Lung (tissue), 12 donors: Measurements from ENCODE around the gene HS3ST4. TPM values are rescaled to one million over a fixed set of nuclear protein-coding genes. Genes with fewer than 3 reads are reported as not detected.

Experiments
- ATAC-seq: fragments of 200-7000 bp; cut with Tn5 transposase; one replicate; pipeline ENCODE4 v1.9.1; 2020; ENCODE audit warnings: moderate number of reproducible peaks; ENCODE audit not compliant: insufficient read depth, low FRiP score
- DNase-seq, 3 donors: peaks; one replicate each; pipeline ENCODE4 v3.0.0-alpha.2; 2013 to 2017
- H3K27ac ChIP-seq, 2 donors: one replicate each; pipeline ENCODE4 v1.5.1; 2013; ENCODE audit warnings: mild to moderate bottlenecking in 2 of 2, moderate library complexity in 2 of 2, control low read depth in 1 of 2, inconsistent platforms in 1 of 2, low read depth in 1 of 2, low read length in 1 of 2
- H3K27me3 ChIP-seq, 3 donors: one replicate each; pipeline ENCODE4 v1.5.1; 2013; ENCODE audit warnings: low read length in 2 of 3; ENCODE audit not compliant: control insufficient read depth in 3 of 3, insufficient read depth in 3 of 3
- H3K36me3 ChIP-seq, 4 donors: one replicate each; pipeline ENCODE4 v1.5.1; 2013; ENCODE audit warnings: low read length in 4 of 4, mild to moderate bottlenecking in 1 of 4, moderate library complexity in 1 of 4; ENCODE audit not compliant: control insufficient read depth in 4 of 4, insufficient read depth in 4 of 4
- H3K4me1 ChIP-seq, 5 donors: one replicate each; pipeline ENCODE4 v1.5.1; 2013; ENCODE audit warnings: low read length in 5 of 5, mild to moderate bottlenecking in 2 of 5, moderate library complexity in 1 of 5; ENCODE audit not compliant: control insufficient read depth in 5 of 5, insufficient read depth in 5 of 5
- H3K4me3 ChIP-seq: one replicate; pipeline ENCODE4 v1.5.1; 2013; ENCODE audit warnings: mild to moderate bottlenecking, control low read depth, moderate library complexity
- H3K9ac ChIP-seq, 2 donors: one replicate each; pipeline ENCODE4 v1.5.1; 2013; ENCODE audit warnings: low read length in 2 of 2, control low read depth in 1 of 2; ENCODE audit not compliant: insufficient read depth in 1 of 2
- H3K9me3 ChIP-seq, 4 donors: one replicate each; pipeline ENCODE4 v1.5.1; 2013; ENCODE audit warnings: low read length in 3 of 4, mild to moderate bottlenecking in 1 of 4, moderate library complexity in 1 of 4; ENCODE audit not compliant: control insufficient read depth in 4 of 4, insufficient read depth in 3 of 4
- WGBS, 2 donors: extraction: QIAGEN DNeasy Blood & Tissue Kit; methylation state at CpG; one replicate each; pipeline ENCODE4 v1.1.7; 2013; 5-methylcytosine and 5-hydroxymethylcytosine counted together
- polyA plus RNA-seq, 2 donors: library from polyadenylated mRNA; stranded (reverse); fragments of 200-250 nt; gene quantifications; one replicate each; pipeline ENCODE4 v1.2.1, GENCODE V29; 2013
- total RNA-seq, 2 donors: library from RNA; depleted of rRNA in 1 of 2; stranded (reverse); fragments of >200 nt in 1 of 2; gene quantifications; one replicate each; pipeline ENCODE4 v1.2.1, GENCODE V29; 2014 to 2021
- TF ChIP-seq, protein P1 (sequence below): IDR thresholded peaks from 2 replicates; pipeline ENCODE4 v1.5.1; 2012; ENCODE audit warnings: mild to moderate bottlenecking; ENCODE audit errors: control extremely low read depth, extremely low read depth
- donor health status: control.
- donor health status: control.
- donor health status: Bipolar disorder and iron deficiency.
- donor health status: healthy.
- donor health status: DM: yes; HTN: yes; CAD: no.

HS3ST4 gene
- total and polyA plus RNA-seq, 4 donors: 0.06 to 0.15 TPM; not detected in 2

DNA sequence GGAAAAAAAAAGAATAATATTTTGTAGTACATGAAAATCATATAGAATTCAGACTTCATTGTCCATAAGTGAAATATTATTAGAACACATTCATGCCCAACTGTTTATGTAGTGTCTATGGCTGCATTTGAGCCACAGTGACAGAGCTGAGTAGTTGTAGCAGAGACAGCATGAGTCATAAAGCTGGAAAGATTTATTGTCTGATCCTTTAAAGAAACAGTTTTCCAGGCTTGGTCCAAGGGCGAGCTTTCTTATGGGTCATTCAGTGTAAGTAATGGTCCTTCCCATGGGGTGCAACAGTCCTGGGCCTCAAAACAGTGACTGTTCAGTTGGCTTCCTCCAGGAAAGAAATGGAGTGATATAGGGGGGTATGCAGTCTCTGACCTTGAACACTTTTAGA, 260.2 kb downstream of the HS3ST4 start:
- Histone ChIP-seq H3K36me3 (no peaks in the 10 kb centered on the region), H3K9me3 (no peaks in the 10 kb centered on the region), H3K4me3 (no peak overlapping the region), H3K9ac (no peak overlapping the region), H3K27me3 (no peaks in the 10 kb centered on the region), H3K27ac (no peak overlapping the region), H3K4me1 (no peaks in the 10 kb centered on the region)
- no peak for DNase-seq
- WGBS, 2 donors: 86 to 89% methylated on average over 1 of the region's 1 CpG
- ATAC-seq: no peak
- TF ChIP-seq, protein P1, sequence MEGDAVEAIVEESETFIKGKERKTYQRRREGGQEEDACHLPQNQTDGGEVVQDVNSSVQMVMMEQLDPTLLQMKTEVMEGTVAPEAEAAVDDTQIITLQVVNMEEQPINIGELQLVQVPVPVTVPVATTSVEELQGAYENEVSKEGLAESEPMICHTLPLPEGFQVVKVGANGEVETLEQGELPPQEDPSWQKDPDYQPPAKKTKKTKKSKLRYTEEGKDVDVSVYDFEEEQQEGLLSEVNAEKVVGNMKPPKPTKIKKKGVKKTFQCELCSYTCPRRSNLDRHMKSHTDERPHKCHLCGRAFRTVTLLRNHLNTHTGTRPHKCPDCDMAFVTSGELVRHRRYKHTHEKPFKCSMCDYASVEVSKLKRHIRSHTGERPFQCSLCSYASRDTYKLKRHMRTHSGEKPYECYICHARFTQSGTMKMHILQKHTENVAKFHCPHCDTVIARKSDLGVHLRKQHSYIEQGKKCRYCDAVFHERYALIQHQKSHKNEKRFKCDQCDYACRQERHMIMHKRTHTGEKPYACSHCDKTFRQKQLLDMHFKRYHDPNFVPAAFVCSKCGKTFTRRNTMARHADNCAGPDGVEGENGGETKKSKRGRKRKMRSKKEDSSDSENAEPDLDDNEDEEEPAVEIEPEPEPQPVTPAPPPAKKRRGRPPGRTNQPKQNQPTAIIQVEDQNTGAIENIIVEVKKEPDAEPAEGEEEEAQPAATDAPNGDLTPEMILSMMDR: no peak

DNA sequence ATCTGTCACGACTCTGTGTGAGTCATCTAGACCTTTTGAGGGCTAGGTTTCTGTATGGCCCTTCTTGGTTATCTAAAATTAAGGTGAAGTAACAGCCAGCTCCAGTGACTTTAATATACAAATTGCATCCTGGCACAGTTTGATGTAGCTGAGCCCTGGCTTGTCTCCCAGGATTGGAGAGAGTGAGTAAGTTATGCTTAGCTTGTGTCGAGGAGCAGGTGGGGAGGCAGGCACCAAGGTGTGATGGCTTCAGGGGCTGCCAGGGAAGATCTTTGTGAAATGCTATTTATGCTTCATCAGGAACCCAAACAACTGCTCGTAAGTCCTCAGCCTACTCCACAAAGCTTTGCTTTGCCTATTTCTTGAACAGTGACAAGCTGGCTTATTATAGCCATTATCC, 261.2 kb downstream of the HS3ST4 start:
- 80 to 86% methylated on average over 3 of the region's 3 CpGs for WGBS, 2 donors
- Histone ChIP-seq H3K36me3 (no peaks in the 10 kb centered on the region), H3K4me3 (no peak overlapping the region), H3K27me3 (no peaks in the 10 kb centered on the region), H3K9me3 (peaks cover 0 to 3% (median 0%) of the 10 kb centered on the region in 4 donors), H3K4me1 (no peaks in the 10 kb centered on the region), H3K9ac (no peak overlapping the region), H3K27ac (no peak overlapping the region)
- DNase-seq (no peak), ATAC-seq (no peak)
- TF ChIP-seq, protein P1: no peak

DNA sequence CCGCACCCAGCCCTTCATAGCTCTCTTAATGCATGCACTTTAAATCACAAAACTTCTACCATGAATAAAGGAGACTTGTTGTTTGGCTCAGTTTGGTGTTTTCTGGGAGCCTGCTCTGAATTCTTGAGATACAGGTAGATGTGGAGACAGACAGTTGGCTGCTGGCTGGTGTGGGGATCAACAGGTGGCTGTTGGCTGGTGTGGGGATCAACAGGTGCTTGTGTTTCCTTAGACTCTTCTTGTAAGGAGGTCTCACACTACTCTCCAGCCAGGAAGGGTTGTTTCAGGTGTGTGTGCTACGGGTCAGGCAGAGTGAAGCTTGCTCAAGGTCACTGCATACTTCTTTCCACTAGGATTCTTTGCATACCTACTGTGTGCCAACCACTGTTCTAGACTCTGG, 265.9 kb downstream of the HS3ST4 start:
- Histone ChIP-seq H3K36me3 (no peaks in the 10 kb centered on the region), H3K27me3 (no peaks in the 10 kb centered on the region), H3K4me1 (no peaks in the 10 kb centered on the region), H3K9me3 (peaks cover 0 to 6% (median 3%) of the 10 kb centered on the region in 4 donors), H3K4me3 (no peak overlapping the region), H3K9ac (no peak overlapping the region), H3K27ac (no peak overlapping the region)
- TF ChIP-seq, protein P1: no peak
- ATAC-seq (no peak), DNase-seq (no peak)
- 87 to 90% methylated on average over 2 of the region's 2 CpGs for WGBS, 2 donors

DNA sequence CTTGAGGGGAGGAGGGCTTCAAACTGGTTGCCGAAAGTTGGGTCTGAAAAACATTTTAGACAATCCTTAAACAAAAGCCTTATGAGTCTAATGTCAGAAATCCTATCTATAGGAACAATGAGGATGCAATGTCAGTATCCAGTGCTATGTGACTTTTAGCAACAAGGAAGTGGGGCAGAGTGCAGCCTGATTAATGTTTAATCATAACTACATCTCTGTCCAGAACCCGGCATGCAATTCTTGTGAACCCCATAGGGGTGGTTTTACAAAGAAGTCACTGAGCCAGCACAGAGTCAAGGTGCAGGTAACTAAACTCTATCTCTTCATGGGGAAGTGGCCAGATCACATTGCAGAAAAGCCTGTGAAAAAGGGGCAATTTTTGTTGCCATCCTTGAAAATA, 267.5 kb downstream of the HS3ST4 start:
- H3K9ac ChIP-seq: no peak overlapping the region
- WGBS, 2 donors: 85 to 90% methylated on average over 2 of the region's 2 CpGs
- H3K27ac ChIP-seq: no peak overlapping the region
- no peaks in the 10 kb centered on the region for H3K4me1 ChIP-seq
- DNase-seq: no peak
- H3K9me3 ChIP-seq: peaks cover 0 to 8% (median 3%) of the 10 kb centered on the region in 4 donors
- no peak overlapping the region for H3K4me3 ChIP-seq
- no peak for ATAC-seq
- H3K27me3 ChIP-seq: no peaks in the 10 kb centered on the region
- TF ChIP-seq, protein P1: no peak
- no peaks in the 10 kb centered on the region for H3K36me3 ChIP-seq
